Measurements from ENCODE around the gene EIF4G3. TPM values are rescaled to one million over a fixed set of nuclear protein-coding genes. Genes with fewer than 3 reads are reported as not detected.

EIF4G3 gene
- total and polyA plus RNA-seq, 2 donors (not counting 3 experiments of a cell fraction or from before 2014, with no cell fraction given): 40.7 to 78.5 TPM

- ChIA-PET POLR2A (no interaction called here), CTCF (no interaction called here)
- no peak overlapping the region for H3K4me3 ChIP-seq (replicated peaks in 1 of 3; ENCODE audit: insufficient read depth in 1 of 3, low read depth in 1 of 3, low read length in 3 of 3)
- FAIRE-seq (no peak), DNase-seq (ENCODE audit: low read depth, low spot score) (no peak)
- no peak for TF ChIP-seq EZH2 (IDR thresholded peaks at IDR 0.05; ENCODE audit: borderline replicate concordance, low read depth, low read length, severe bottlenecking)
- TF ChIP-seq MYC (IDR thresholded peaks at IDR 0.05; ENCODE audit: low read depth, low read length): no peak
- TF ChIP-seq GATA2 (IDR thresholded peaks at IDR 0.05; ENCODE audit: insufficient read depth, insufficient read length, low read depth, low read length): no peak
- TF ChIP-seq, protein P1, sequence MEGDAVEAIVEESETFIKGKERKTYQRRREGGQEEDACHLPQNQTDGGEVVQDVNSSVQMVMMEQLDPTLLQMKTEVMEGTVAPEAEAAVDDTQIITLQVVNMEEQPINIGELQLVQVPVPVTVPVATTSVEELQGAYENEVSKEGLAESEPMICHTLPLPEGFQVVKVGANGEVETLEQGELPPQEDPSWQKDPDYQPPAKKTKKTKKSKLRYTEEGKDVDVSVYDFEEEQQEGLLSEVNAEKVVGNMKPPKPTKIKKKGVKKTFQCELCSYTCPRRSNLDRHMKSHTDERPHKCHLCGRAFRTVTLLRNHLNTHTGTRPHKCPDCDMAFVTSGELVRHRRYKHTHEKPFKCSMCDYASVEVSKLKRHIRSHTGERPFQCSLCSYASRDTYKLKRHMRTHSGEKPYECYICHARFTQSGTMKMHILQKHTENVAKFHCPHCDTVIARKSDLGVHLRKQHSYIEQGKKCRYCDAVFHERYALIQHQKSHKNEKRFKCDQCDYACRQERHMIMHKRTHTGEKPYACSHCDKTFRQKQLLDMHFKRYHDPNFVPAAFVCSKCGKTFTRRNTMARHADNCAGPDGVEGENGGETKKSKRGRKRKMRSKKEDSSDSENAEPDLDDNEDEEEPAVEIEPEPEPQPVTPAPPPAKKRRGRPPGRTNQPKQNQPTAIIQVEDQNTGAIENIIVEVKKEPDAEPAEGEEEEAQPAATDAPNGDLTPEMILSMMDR (IDR thresholded peaks at IDR 0.05; ENCODE audit: extremely low read depth in 1 of 2, insufficient read depth in 1 of 2, low read depth in 1 of 2, low read length in 2 of 2): no peak
- H3K27ac ChIP-seq (ENCODE audit: insufficient read depth, low read depth, low read length): no peak overlapping the region
- intact Hi-C loops (cut with micrococcal nuclease): no loop called here
- no peak overlapping the region for H3K9ac ChIP-seq (replicated peaks; ENCODE audit: extremely low read depth, insufficient read depth, low read length)
- peaks cover 6% of the 10 kb centered on the region for H3K4me1 ChIP-seq (ENCODE audit: control insufficient read depth, extremely low read depth, insufficient read depth, low read length)
- peaks cover 20% of the 10 kb centered on the region for H3K79me2 ChIP-seq (ENCODE audit: control insufficient read depth, insufficient read depth, low read length)
- no peaks in the 10 kb centered on the region for H3K27me3 ChIP-seq (ENCODE audit: control insufficient read depth in 2 of 2, insufficient read depth in 2 of 2, low read length in 2 of 2)
- no peak overlapping the region for H2AFZ ChIP-seq (ENCODE audit: low read depth, low read length)
- no peaks in the 10 kb centered on the region for H3K36me3 ChIP-seq (ENCODE audit: control insufficient read depth in 2 of 2, extremely low read depth in 1 of 2, insufficient read depth in 2 of 2, low read length in 2 of 2)
- no peaks in the 10 kb centered on the region for H3K9me1 ChIP-seq (replicated peaks; ENCODE audit: control insufficient read depth, extremely low read depth, insufficient read depth, low read length)
- dilution Hi-C loops (cut with MboI; ENCODE audit: extremely low pct_ligation_motif_present, low sequenced_read_pairs): no loop called here
- no peak overlapping the region for H3K4me2 ChIP-seq (ENCODE audit: insufficient read depth, low read length)
- no peaks in the 10 kb centered on the region for H4K20me1 ChIP-seq (replicated peaks; ENCODE audit: control insufficient read depth, extremely low read depth, insufficient read depth, low read length)
- no peaks in the 10 kb centered on the region for H3K9me3 ChIP-seq (replicated peaks; ENCODE audit: control insufficient read depth, insufficient read depth, low read length)
- no TSS peak for BruUV-seq (replicated peaks)
These were observed 109.0 kb downstream of the EIF4G3 start for GRCh38 chr1:21067551-21068227.

Data from endothelial cell of umbilical vein (primary cell).